Loucy (cell line): ENCODE data around the gene PGA3.
A peak's percentile ranks its signal among the peaks of the same experiment; 100 is the strongest.
"Not testable (repeated sequence)": the region's sequence is repeated elsewhere in the genome, so short reads cannot be mapped to it uniquely, and the experiment has no call there.

Source experiments
- H2AFZ ChIP-seq: fragments of 200-600 bp; sonication (generic); 2 replicates; pipeline ENCODE4 v1.6.0; 2016; ENCODE audit warnings: antibody characterized with exemption, mild to moderate bottlenecking, low read length, moderate library complexity
- H3F3A ChIP-seq: fragments of 200-600 bp; 2 replicates; pipeline ENCODE4 v1.6.0; 2016; ENCODE audit warnings: antibody characterized with exemption, low read depth, mild to moderate bottlenecking
- H3K27me3 ChIP-seq: fragments of 200-600 bp; sonication (generic); 2 replicates; pipeline ENCODE4 v1.6.1; 2014; ENCODE audit warnings: low read length, mild to moderate bottlenecking; ENCODE audit not compliant: insufficient read depth, poor library complexity, severe bottlenecking
- H3K36me3 ChIP-seq: fragments of 200-600 bp; sonication (generic); 2 replicates; pipeline ENCODE4 v1.6.1; 2016; ENCODE audit warnings: low read length; ENCODE audit not compliant: insufficient read depth
- H3K4me1 ChIP-seq: fragments of 200-600 bp; sonication (generic); 2 replicates; pipeline ENCODE4 v1.5.1; 2014; ENCODE audit warnings: low read length, mild to moderate bottlenecking; ENCODE audit not compliant: insufficient read depth, poor library complexity, severe bottlenecking
- H3K4me2 ChIP-seq: fragments of 200-600 bp; sonication (generic); 2 replicates; pipeline ENCODE4 v1.6.0; 2014; ENCODE audit warnings: antibody characterized with exemption, low read length, low read depth, mild to moderate bottlenecking; ENCODE audit not compliant: poor library complexity, severe bottlenecking
- H3K4me3 ChIP-seq: fragments of 200-600 bp; sonication (generic); 2 replicates; pipeline ENCODE4 v1.5.1; 2014; ENCODE audit warnings: low read length, mild to moderate bottlenecking, mixed read lengths; ENCODE audit not compliant: poor library complexity, severe bottlenecking
- H3K79me2 ChIP-seq: fragments of 200-600 bp; sonication (generic); 2 replicates; pipeline ENCODE4 v1.6.1; 2014; ENCODE audit warnings: low read length; ENCODE audit not compliant: insufficient read depth
- H3K9ac ChIP-seq: fragments of 200-600 bp; sonication (generic); 2 replicates; pipeline ENCODE4 v1.6.0; 2014; ENCODE audit warnings: mild to moderate bottlenecking, low read depth, low read length, moderate library complexity; ENCODE audit not compliant: poor library complexity, severe bottlenecking
- H3K9me2 ChIP-seq: fragments of 200-600 bp; sonication (generic); replicated peaks from 2 replicates; pipeline ENCODE4 v1.6.1; 2016; ENCODE audit warnings: low read depth, low read length, mixed read lengths
- H3K9me3 ChIP-seq: fragments of 200-600 bp; sonication (generic); 2 replicates; pipeline ENCODE4 v1.6.1; 2014; ENCODE audit warnings: mild to moderate bottlenecking, antibody characterized with exemption, low read length, low read depth; ENCODE audit not compliant: insufficient read depth
- H4K20me1 ChIP-seq: fragments of 200-600 bp; sonication (generic); 2 replicates; pipeline ENCODE4 v1.6.0; 2014; ENCODE audit warnings: antibody characterized with exemption, low read length, mild to moderate bottlenecking; ENCODE audit not compliant: insufficient read depth, poor library complexity, severe bottlenecking
- CTCF ChIP-seq: fragments of 200-600 bp; sonication (generic); conservative IDR thresholded peaks from 2 replicates; pipeline ENCODE4 v1.5.1; 2014; ENCODE audit warnings: mild to moderate bottlenecking, antibody characterized with exemption, low read length
- EZH2phosphoT487 ChIP-seq: fragments of 200-600 bp; IDR thresholded peaks from 2 replicates; pipeline ENCODE4 v1.6.1; 2018; ENCODE audit warnings: antibody characterized with exemption, mild to moderate bottlenecking, moderate library complexity, borderline replicate concordance

PGA3 gene

DNA sequence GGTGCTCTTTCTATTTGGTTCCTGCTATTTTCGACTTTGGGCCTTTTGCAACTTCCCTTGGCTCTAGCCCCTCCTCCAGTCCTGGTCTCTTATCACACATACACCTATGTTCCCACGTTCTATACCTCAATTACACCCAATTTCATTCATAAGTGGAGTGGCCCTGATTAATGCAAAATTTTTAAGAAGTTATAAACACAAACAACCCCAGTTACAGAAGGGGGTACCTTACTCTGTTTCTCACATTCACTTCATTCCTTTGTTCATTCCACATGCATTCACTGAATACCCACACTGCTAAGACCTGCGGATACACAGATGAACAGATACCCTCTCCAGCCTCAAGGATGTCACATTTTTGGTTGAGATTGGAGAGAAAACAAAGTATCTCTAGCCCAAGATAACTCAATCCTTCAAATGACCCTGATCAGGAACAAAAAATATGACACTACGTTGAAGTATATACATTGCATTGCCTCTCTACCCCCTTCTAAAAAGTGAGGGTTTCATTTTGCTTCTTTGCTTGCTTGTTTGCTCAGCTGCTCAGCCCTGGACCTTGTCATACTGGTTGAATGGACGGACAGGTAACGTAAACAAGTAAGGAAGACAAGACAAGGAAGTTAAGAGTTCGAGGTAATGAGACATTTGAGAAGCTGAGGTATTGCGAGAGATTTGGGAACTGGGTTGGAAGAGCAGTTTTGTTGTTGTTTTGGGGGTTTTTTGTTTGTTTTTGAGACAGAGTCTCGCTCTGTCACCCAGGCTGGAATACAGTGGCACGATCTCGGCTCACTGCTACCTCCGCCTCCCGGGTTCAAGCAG, 38.5 kb upstream of the PGA3 start:
- Histone ChIP-seq H3K9ac (no peak overlapping the region), H3K79me2 (peaks cover 6% of the 10 kb centered on the region; the same call in 1 of the 2 replicates), H3K4me1 (peaks cover 23% of the 10 kb centered on the region), H2AFZ (no peak overlapping the region), H3K9me2 (no peaks in the 10 kb centered on the region), H3K27me3 (no peaks in the 10 kb centered on the region), H3K36me3 (no peaks in the 10 kb centered on the region), H4K20me1 (no peaks in the 10 kb centered on the region), H3K4me3 (no peak overlapping the region), H3K4me2 (no peak overlapping the region), H3F3A (peaks cover 8% of the 10 kb centered on the region; the same call in 1 of the 2 replicates), H3K9me3 (no peaks in the 10 kb centered on the region)
- TF ChIP-seq CTCF (no peak), EZH2phosphoT487 (no peak)

DNA sequence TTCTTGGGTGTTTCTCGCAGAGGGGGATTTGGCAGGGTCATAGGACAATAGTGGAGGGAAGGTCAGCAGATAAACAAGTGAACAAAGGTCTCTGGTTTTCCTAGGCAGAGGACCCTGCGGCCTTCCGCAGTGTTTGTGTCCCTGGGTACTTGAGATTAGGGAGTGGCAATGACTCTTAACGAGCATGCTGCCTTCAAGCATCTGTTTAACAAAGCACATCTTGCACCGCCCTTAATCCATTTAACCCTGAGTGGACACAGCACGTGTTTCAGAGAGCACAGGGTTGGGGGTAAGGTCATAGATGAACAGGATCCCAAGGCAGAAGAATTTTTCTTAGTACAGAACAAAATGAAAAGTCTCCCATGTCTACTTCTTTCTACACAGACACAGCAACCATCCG, 37.5 kb upstream of the PGA3 start:
- H3K9me3 ChIP-seq, H3K27me3 ChIP-seq, H4K20me1 ChIP-seq, H3K9ac ChIP-seq, H3K79me2 ChIP-seq, H3K9me2 ChIP-seq, H3K36me3 ChIP-seq, H2AFZ ChIP-seq, H3K4me3 ChIP-seq, H3F3A ChIP-seq, H3K4me2 ChIP-seq: not testable (repeated sequence)
- H3K4me1 ChIP-seq, result peaks cover 14% of the 10 kb centered on the region

GRCh38 chr11:61166331-61166730, 37.0 kb upstream of the PGA3 start:
- not testable (repeated sequence) for H3K27me3 ChIP-seq, H3K4me3 ChIP-seq, H3K36me3 ChIP-seq, H2AFZ ChIP-seq, H3K79me2 ChIP-seq, H3F3A ChIP-seq, H3K9me3 ChIP-seq, H3K9me2 ChIP-seq, H3K9ac ChIP-seq, H3K4me2 ChIP-seq, H4K20me1 ChIP-seq
- peaks cover 12% of the 10 kb centered on the region for H3K4me1 ChIP-seq

DNA sequence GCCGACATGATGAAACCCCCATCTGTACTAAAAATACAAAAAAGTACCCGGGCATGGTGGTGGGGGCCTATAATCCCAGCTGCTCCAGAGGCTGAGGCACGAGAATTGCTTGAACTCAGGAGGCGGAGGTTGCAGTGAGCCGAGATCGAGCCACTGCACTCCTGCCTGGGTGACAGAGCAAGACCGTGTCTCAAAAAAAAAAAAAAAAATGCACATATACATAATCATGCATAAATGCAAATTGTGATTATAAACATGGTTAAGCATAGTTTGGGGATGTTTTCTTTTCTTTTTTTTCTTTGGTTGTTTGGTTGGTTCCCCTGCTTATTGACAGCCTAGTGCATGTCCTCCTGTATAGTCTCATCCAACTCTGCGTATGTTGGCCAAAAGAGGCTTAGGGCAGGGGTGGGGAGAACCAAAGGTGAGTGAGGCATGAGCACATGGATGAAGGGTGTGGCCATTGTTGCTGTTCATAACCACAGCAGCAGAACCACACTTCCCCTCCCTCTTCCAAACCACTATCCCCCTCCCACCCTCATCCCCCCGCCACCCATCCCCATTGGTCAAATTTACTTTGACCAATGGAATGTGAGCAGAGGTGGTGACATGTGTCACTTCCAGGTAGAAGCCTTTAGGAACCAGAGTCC, 35.1 kb upstream of the PGA3 start:
- no peaks in the 10 kb centered on the region for H3K36me3 ChIP-seq
- H3K4me1 ChIP-seq, result peaks cover 11% of the 10 kb centered on the region
- no peak overlapping the region for H3K4me3 ChIP-seq
- H3K9me3 ChIP-seq, result no peaks in the 10 kb centered on the region
- H2AFZ ChIP-seq, result peak overlapping the region; percentile 44; the same call in 1 of the 2 replicates
- H3K79me2 ChIP-seq, result no peaks in the 10 kb centered on the region
- no peak overlapping the region for H3K9ac ChIP-seq
- H4K20me1 ChIP-seq, result no peaks in the 10 kb centered on the region
- TF ChIP-seq CTCF, result no peak
- TF ChIP-seq EZH2phosphoT487, result no peak
- no peaks in the 10 kb centered on the region for H3K9me2 ChIP-seq
- H3K27me3 ChIP-seq, result no peaks in the 10 kb centered on the region
- no peak overlapping the region for H3K4me2 ChIP-seq
- H3F3A ChIP-seq, result no peaks in the 10 kb centered on the region
